NCI-H2196 (cell line): ENCODE results near the gene PMVK.

Experiments
- DNase-seq: peaks from one replicate; lab custom pipeline; 2025; ENCODE audit not compliant: unreplicated experiment; lab: John Stamatoyannopoulos, UW

PMVK gene

DNA sequence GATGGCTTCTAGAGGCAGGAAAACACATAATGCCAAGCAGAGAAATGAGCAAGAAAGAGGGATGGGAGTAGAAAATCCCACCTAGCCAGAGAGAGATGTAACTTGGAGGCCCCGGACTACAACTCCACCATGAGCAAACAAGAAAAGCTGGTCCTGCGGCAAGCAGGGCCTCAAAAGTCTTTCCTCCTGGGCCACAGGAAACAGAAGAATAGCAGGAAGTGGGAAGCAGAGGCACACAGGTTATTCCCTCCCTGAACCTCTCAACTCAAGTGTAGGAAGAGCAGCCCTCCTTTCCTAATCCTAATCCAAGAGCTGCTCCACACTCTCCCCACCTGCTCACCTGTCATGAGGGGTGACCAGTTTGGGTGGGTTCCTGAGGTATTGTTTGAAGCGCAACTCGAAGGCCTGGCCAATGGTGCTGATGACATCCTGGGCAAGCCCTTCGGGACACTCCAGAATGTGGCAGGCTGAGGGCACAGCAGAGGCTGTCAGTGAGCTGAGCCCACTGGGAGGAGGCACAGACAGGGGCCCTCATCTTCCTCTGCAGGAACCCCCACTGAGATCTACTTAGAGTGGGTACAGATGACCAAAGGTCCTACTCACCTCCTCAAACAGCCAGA lies 30.9 kb upstream of the PMVK start:
- no peak for DNase-seq

DNA sequence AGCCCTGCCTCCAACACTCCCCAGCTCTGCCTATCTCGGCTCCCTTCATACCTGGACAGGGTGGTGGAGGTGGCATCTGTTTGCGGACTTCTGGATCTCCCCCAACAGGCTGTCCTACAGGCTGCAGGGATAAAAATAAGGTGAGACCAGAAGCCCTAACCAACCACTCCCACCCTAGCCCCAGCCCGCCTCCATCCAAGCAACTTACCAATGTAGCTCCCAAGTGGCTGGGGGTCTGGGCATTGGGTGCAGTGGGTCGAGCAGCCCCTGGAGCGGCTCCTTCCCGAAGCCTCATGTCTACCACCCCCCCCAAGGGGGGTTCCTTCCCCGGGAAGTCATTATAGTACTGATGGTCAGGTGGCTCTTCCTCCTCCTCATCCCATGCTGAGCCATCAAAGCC lies 29.6 kb upstream of the PMVK start:
- no peak for DNase-seq

DNA sequence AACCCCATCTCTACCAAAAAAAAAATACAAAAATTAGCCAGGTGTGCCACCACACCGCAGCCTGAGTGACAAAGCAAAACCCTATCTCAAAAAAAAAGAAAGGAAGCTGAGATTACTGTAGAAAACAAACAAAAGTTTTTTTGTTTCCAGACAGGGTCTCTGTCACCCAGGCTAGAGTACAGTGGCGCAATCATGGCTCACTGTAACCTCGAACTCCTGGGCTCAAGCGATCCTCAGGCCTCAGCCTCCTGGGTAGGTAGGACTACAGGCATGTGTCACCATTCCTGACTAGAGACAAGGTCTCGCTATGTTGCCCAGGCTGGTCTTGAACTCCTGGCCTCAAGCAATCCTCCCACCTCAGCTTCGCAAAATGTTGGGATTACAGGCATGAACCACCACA lies 27.8 kb upstream of the PMVK start:
- DNase-seq: no peak

DNA sequence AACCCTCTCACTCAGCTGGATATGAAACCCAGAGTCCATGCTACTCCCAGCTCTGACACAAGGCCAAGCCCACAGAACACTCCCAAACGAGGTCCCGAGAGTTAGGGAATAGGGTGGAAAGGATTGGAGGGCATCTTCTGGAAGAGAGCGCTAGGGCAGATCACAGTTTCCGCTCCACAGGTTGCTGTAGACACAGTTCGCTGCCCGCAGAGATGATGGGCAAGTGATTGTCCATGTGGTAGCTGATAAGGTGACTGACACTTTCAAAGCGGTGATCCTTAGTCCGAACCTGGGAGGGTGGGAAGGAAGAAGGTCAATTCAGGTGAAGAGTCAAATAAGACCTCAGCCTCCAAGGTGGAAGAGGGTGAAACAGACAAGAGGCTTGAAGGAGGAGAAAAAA lies 27.1 kb upstream of the PMVK start:
- DNase-seq: no peak

DNA sequence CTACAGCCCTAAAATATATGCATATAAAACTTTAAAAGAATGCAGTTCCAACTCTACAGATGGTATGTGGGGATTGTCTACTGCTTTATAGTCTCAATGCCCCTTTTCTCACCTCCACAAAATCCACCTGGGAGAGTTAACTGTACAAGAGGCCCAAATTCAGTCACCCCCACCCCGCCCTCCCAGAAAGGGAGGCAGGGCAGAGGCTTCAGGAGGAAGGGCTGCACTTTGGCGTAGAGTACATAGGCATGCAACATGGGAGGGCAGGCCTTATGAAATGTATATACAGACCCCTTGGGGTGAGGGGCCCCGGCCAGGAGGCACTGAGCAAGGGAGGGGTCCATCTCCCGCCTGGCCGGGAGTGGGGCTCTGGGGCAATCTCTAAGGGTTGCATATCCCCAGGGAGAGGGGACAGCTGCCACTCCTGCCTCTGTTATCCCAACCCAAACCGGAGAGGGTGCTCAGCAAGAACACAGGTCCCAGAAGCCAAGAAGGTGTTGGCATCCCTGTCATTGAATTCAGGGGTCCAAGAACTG lies 26.3 kb upstream of the PMVK start:
- no peak for DNase-seq

DNA sequence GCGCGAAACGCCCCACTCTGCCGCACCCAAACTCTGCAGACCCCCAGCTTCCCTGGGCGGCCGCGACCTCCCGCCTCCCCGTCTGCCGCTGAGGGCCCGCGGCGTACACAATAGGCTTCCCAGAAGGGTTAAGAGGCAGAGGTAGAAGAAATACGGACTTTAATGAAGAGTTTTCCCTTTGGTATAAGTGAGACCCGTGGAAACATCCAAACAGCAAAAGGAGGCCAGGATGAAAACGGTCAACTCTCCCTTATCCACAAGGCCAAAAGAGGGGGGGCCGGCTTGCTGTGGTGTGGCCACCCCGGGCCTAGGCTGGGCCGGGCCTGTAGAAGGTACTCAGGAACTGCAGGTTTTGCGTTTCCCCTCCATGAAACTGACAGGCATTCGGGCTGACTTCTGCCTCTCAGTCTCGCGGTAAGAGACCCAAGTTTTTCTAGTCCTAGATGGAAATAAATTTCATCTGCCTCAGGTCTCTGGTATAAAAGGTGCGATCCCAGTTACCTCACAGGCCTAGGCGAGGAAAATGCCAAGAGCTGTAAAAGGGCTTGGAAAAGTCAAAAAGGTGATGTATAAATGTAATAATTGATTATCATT lies 25.7 kb upstream of the PMVK start:
- no peak for DNase-seq

DNA sequence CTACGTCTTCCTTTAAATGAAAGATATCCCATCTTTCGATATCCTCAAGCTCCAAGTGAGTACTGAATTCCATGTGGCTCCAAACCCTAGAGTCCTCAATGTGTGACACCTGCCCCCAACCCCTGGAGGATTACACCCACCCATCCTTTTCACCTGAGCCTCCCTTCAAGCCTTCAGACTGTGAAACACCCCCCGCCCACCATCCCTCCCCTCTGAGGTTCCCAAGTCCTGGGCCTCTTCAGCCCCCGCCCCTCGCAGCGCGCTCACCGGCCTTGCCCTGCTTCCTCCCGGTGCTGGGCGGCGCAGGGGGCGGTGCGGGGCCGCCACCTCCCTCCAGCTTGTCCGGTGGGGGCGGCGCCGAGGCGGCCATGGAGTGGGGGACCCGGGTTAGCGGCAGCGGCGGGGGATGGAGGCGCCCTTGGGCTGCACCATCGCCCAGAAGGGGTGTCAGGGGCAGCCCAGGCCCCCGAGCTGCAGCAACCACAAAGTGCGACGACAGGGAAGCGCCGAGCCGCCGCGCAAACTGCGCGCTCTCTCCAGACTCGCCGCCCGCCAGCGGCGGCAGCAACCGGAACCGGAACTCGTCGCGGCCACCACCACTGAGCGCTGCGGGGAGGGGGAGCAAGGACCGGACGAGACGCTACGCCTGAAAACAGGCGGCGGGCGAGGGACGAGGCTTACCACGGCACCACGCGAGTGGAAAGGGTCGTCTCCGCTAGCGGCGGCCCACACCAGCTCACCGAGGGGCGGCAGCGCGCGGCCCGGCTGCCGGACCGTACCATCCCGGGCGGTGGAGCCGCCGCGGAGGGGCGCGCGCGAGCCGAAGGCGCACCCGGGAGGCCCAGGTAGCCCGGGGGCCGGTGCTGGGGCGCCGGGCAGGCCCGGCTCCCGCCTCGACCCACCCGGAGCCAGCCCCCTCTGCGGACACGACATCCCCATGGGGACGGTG lies 25.0 kb upstream of the PMVK start, which contains the start of gene PYGO2:
Gene PYGO2, minus strand, starts transcription at position 576 of the 949 bp plus-strand sequence. Its CDS starts 206 bp downstream, at position 370.
- peak; percentile 81 for DNase-seq

DNA sequence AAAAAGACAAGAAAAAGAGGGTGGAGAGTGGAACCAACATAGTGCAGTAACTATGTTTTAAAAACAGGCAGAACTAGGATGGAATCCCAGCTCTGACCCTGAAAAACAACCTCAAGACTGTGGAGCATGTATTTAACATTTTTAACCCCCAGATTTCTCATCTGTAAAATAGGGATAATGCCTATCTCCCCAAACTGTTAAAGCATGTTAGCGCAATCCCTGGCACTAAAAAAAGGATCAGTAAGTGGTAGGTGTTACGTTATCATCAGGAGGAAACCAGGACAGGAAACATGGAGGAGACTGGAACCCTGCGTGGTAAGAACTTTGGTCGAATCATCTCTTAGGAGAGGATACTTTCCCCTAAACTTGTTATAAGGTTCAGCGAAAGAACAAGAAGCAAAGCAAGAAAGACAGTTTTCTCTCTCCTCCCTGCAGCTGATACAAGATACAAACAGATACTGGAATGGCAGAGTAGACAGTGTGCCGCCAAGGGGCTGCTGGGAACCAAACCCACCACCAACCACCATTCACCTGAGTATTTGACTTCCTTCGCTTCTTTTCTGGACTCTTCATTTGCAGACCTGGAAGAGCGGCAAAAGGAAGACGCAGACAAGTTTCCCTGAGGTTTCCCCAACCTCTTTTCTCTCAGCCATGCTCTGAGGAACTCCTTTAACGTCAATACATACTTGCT lies 24.1 kb upstream of the PMVK start:
- DNase-seq: no peak

DNA sequence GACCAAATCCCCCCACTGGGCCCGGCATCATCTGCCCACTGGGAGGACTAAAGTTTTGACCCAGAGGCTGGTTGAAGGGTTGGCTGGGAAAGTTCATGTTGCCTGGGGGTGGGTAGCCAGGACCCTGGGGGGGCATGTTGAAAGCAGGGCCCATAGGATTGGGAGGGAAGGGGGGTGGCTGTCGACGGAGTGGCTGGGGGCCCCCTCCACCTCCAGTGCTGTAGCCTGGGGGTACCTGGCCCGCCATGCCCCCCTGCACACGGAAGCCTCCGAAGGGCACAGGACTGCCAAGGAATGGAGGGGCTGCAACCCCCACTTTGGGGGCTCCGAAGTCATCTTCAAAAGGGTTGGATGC lies 22.9 kb upstream of the PMVK start:
- no peak for DNase-seq

DNA sequence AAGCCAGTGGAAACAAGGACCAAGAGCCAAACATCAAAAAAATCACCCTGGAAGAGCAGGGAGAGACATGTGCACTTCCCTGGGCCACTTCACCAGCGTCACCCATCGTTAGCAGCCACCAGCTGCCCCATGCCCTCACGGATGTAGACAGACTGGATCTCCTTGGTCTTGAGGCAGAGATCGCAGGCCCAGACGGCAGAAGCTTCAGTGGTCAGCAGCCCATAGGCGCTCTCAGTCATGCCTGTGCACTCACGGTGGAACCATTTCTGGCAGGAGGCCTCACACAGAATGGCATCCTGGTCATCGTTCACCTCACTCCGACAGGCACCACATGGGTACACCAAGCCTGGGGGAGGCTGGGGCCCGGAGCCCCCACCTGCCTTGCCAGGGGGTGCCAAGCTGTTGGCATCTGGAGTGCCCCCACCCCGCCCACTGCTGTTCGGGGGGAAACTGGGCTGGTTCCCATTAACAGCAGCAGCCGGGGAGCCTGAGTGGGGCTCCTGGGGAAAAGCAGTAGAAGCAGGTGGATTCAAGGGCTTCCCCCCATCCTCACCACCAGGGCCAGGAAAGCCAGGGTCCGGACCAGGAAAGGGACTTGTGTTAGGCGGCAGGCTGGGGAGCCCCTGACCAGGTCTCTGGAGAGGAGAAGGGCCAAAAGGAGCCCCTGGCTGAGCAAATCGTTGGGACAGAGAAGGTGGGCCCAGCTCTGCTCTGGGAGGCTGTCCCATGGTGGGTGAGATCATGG lies 22.3 kb upstream of the PMVK start:
- DNase-seq: no peak

DNA sequence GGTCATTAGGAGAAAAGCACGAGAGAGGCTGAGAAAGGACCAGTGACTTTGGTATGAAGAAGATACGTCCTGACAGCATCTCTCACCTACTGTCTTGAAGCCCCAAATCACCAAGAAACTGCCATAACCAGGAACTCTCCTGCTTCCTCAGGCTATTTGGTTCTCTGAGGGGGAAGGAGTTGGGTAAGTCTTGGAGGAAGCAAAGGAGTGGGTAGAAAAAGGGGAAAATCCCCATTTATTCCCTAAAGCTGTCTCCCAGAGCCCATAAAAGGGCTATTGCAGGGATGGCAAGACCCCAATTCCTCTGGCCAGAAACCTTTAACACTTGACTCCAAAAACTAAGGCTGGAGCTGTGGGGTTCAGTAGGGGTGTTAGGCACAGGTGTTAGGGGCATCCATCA lies 21.5 kb upstream of the PMVK start:
- no peak for DNase-seq

DNA sequence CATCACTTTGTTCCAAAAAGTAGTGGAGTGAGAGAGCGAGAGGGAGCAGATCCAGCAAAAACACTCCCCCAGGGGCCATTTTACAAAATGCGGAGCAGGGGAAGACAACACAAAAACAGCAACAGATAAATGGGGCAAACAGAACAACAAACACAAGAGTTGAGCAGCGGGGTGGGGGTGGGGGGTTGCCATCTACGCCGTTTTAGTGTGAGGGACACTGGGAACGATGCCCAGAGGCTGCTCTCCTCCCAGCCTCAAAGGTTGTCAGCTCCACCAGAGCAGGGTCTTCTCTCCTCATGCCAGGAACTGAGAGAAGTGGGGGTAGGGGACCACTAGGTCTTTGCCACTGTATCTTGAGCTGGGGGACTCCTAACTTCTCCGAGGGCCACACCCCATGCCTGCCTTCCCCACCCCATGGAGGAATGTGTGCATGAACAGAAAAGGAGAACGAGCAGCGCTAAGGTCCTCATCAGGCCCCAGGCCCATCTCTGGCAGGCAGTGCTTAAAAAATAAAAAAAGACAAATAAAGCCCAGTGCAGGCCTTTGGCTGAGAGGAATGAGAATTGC lies 20.7 kb upstream of the PMVK start:
- DNase-seq: no peak

DNA sequence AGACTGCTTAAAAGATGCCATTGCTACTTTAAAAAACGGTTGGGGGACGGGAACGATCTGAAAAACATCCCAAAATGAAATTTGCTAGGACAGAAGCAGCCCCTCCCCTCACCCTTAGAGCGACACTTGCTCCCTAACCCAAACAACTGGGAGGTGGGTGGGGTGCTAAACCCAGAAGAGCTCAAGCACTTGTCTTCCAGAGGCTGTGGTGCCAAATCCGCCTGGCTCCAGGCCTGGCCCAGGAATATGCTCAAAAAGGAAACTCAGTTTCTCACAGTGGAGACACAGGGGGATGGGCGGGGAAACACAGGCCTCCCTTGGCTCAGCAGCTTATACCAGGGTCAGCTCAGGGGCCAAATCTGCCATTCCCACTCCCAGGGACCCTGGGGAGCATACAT lies 20.0 kb upstream of the PMVK start:
- DNase-seq: no peak

DNA sequence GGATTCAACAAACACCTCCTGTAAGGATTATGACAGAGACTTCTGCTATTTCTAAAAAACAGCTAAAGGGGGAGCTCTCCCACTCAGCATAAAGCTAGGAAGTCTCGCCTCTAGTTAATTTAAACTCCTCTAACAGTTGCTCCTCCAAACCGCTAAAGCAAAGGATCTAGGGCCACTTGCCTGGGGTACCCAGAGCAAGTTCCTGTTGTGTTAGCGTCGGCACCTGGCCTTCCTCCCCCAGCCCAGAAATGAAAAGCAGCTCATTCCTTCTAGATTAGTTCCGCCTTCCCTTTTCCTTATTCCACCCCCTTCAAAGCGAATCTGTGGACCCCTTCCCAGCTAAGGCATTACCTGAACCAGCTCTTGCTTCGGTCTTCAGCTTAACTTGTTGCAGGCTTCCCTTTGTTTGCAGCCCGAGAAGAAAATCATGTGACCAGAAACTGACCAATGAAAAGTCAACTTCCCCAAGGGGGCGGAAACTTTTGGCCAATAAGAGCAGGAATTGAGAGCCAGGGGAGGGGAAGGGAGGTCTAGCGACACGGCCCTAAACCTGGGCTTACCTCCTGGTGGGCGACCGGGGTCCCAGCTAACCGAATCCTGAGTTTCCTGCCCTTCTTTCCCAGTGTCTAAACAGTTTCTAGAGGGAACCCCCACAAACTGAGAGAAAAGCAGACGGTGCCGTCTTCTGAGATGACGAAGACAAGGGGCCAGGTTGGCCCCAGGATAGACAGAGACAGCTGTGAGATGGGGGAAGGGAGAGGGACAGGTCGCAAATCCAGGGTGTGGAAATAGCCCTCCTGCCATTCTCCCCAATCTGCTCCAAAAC lies 19.4 kb upstream of the PMVK start, which contains the start of gene PBXIP1:
Gene PBXIP1, minus strand, starts transcription at position 382 of the 826 bp plus-strand sequence. CDS start 2,378 bp downstream, outside the sequence.
- DNase-seq: peak; percentile 86

DNA sequence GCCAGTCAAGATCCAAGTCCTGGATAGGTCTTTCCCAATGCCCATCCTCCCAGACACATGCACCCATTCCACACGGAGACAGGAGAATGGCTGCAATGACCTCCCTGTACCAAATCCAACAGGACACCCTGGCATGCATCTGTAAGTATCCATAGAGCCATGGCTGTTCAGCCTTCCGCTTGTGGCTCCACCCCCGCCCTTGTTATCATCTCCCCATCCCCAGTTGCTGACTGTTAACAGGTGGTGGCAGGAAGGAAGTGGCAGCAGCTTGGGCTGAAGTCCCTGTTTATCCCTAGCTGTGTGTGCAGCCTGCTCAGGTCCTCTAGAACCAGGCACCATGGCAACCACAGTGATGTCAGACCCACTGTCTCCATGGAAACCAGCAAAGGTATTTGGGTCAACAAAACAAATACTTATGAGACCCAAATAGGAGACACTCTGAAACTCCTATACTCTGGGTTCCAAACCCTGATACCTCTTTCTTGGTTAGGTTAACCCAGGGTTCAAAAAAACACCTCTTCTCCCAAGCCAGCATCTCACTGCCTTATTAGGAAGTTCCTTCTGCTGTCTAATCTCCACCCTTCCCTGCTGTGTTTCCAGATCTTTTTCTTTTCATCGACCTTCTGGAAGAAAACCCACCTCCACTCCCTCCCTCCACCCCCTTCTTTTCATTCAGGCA lies 18.7 kb upstream of the PMVK start:
- DNase-seq: peak; percentile 89

DNA sequence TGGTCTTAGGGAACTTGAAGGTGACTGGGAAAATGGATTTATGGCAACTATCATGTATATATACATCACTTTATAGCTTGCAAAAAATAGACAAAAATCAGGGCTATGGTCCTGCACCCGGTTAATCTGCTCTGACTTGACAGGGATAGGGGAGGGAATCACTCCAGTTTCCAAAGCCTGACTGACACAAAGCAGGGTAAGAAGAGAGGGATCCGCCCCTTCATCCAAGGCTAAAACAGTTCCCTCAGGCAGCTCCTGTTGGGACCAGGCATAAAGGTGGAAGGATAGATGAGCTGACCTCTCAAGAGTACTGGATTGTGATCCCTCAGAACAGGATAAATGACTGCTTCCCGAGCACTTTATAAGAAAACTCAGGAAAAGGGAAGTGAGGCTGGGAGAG lies 18.0 kb upstream of the PMVK start:
- no peak for DNase-seq

DNA sequence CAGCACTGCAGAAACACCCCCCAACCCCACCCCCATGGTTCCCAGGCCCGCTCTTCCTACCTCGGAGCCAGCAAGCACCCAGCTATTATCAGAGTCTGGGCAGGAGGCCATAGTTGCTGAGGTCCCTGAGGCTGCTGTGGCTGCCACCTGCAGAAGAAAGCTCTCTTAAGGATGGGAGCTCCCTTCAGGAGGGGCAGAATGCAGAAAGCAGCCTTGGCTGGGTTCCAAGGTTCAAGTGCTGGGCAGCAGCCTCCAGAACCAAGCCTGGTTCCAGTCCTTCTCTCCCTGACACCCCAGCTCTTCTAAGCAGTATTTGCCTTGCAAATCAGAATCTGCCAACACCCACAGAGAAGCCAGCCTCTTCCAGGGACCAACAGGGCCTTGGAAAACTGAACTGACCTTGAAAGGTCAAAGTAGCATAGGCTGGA lies 17.1 kb upstream of the PMVK start:
- DNase-seq: no peak

DNA sequence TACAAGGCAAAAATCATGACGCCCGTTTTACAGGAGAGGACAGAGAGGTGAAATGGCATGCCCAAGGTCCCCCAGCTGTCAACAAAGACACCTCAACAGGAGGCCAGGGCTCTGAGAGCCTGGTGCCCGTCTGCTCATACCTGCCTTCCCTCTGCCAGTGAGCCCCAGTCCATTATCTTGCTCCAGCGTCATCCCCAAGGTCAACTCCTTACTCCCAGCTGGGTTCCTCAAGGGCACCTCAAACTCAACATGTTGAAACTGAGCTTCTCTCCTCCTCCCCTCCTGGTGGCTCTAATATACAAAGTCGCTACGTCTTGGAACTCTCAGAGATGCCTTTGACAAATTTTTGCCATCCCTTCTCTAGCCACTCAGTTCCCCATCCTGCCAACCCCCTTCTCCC lies 16.1 kb upstream of the PMVK start:
- DNase-seq: no peak
